SU-DHL-6 (cell line): ENCODE measurements around the gene GPHN.
"Not testable (repeated sequence)": the region's sequence is repeated elsewhere in the genome, so short reads cannot be mapped to it uniquely, and the experiment has no call there.

Experiments used
- H2AFZ ChIP-seq: fragments of 200-600 bp; sonication (generic); 2 replicates; pipeline ENCODE4 v1.6.1; 2014; ENCODE audit warnings: low read depth, mild to moderate bottlenecking, moderate library complexity, mixed read lengths, antibody characterized with exemption, low read length; ENCODE audit not compliant: severe bottlenecking
- H3F3A ChIP-seq: fragments of 200-600 bp; shearing (Covaris generic); 2 replicates; pipeline ENCODE4 v1.6.0; 2016; ENCODE audit warnings: antibody characterized with exemption, mild to moderate bottlenecking; ENCODE audit not compliant: insufficient read depth
- H3K27ac ChIP-seq: fragments of 200-600 bp; sonication (generic); 2 replicates; pipeline ENCODE4 v1.5.1; 2016; ENCODE audit warnings: low read depth, mild to moderate bottlenecking, low read length, moderate library complexity, mixed read lengths
- H3K27me3 ChIP-seq: fragments of 200-600 bp; sonication (generic), shearing (Covaris generic); 2 replicates; pipeline ENCODE4 v1.6.0; 2014; ENCODE audit warnings: mild to moderate bottlenecking, low read length
- H3K36me3 ChIP-seq: fragments of 200-600 bp; sonication (generic); 2 replicates; pipeline ENCODE4 v1.6.1; 2014; ENCODE audit warnings: mild to moderate bottlenecking, low read length, mixed read lengths
- H3K4me2 ChIP-seq: fragments of 300-600, 200-600 bp; shearing (Covaris generic), sonication (generic); 2 replicates; pipeline ENCODE4 v1.6.0; 2014; ENCODE audit warnings: low read length, low read depth, mild to moderate bottlenecking; ENCODE audit not compliant: poor library complexity, severe bottlenecking
- H3K4me3 ChIP-seq: fragments of 200-600 bp; sonication (generic); 2 replicates; pipeline ENCODE4 v1.5.1; 2014; ENCODE audit warnings: antibody characterized with exemption, low read length, mild to moderate bottlenecking, mixed read lengths; ENCODE audit not compliant: insufficient read depth, poor library complexity, severe bottlenecking
- H3K79me2 ChIP-seq: fragments of 200-600 bp; sonication (generic); 2 replicates; pipeline ENCODE4 v1.6.1; 2014; ENCODE audit warnings: mild to moderate bottlenecking, low read length, moderate library complexity; ENCODE audit not compliant: insufficient read depth
- H3K9ac ChIP-seq: fragments of 200-600 bp; sonication (generic); 2 replicates; pipeline ENCODE4 v1.7.0; 2014; ENCODE audit warnings: mild to moderate bottlenecking, low read length
- H3K9me2 ChIP-seq: fragments of 200-600 bp; sonication (generic); replicated peaks from 2 replicates; pipeline ENCODE4 v1.6.1; 2014; ENCODE audit warnings: low read length; ENCODE audit not compliant: insufficient read depth
- H3K9me3 ChIP-seq: fragments of 200-600 bp; sonication (generic); 2 replicates; pipeline ENCODE4 v1.6.1; 2014; ENCODE audit warnings: low read length, mixed read lengths; ENCODE audit not compliant: insufficient read depth
- H4K20me1 ChIP-seq: fragments of 200-600 bp; sonication (generic); 2 replicates; pipeline ENCODE4 v1.6.1; 2014; ENCODE audit warnings: low read depth, mild to moderate bottlenecking, antibody characterized with exemption, low read length, moderate library complexity, mixed read lengths
- CTCF ChIP-seq: fragments of 200-600 bp; sonication (generic); IDR thresholded peaks from one replicate; pipeline ENCODE4 v1.5.1; 2017; ENCODE audit warnings: antibody characterized with exemption, mild to moderate bottlenecking, low read length, moderate library complexity; ENCODE audit not compliant: insufficient read depth, poor library complexity, severe bottlenecking
- EZH2phosphoT487 ChIP-seq: fragments of 200-600 bp; sonication (generic), shearing (Covaris generic); conservative IDR thresholded peaks from 2 replicates; pipeline ENCODE4 v1.6.1; 2018; ENCODE audit warnings: mild to moderate bottlenecking, antibody characterized with exemption, low read length, moderate library complexity, mixed read lengths

Gene GPHN

GRCh38 chr14:66543996-66544395, 36.0 kb downstream of the GPHN start:
- no peaks in the 10 kb centered on the region for H3K79me2 ChIP-seq

DNA sequence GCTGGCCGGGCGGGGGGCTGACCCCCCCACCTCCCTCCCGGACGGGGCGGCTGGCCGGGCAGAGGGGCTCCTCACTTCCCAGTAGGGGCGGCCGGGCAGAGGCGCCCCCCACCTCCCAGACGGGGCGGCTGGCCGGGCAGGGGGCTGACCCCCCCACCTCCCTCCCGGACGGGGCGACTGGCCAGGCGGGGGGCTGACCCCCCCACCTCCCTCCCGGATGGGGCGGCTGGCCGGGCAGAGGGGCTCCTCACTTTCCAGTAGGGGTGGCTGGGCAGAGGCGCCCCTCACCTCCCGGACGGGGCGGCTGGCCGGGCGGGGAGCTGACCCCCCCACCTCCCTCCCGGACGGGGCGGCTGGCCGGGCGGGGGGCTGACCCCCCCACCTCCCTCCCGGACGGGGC, 37.2 kb downstream of the GPHN start:
- H3K9me2 ChIP-seq, H3K27ac ChIP-seq, H3K9ac ChIP-seq, H3K36me3 ChIP-seq, H3K4me3 ChIP-seq, H3K4me2 ChIP-seq, H2AFZ ChIP-seq, H3K27me3 ChIP-seq, H3F3A ChIP-seq, H3K9me3 ChIP-seq, H4K20me1 ChIP-seq, H3K79me2 ChIP-seq: not testable (repeated sequence)

More at GRCh38 chr14:66543996-66544395, 36.0 kb downstream of the GPHN start:
- Histone ChIP-seq H4K20me1 (no peaks in the 10 kb centered on the region), H3K27ac (no peak overlapping the region), H3K9ac (no peak overlapping the region), H3K27me3 (no peaks in the 10 kb centered on the region), H3K4me3 (no peak overlapping the region), H3K36me3 (no peaks in the 10 kb centered on the region), H3K9me3 (no peaks in the 10 kb centered on the region), H3F3A (no peaks in the 10 kb centered on the region), H3K9me2 (no peaks in the 10 kb centered on the region), H3K4me2 (no peak overlapping the region), H2AFZ (no peak overlapping the region)
- TF ChIP-seq EZH2phosphoT487: no peak
- no peak for TF ChIP-seq CTCF

- not testable (repeated sequence) for H2AFZ ChIP-seq, H4K20me1 ChIP-seq, H3K9ac ChIP-seq, H3K27me3 ChIP-seq, H3F3A ChIP-seq, H3K9me2 ChIP-seq, H3K27ac ChIP-seq, H3K79me2 ChIP-seq, H3K4me3 ChIP-seq, H3K36me3 ChIP-seq, H3K4me2 ChIP-seq, H3K9me3 ChIP-seq
These were observed 37.8 kb downstream of the GPHN start for GRCh38 chr14:66545751-66546150.

GRCh38 chr14:66563731-66564130, 55.8 kb downstream of the GPHN start:
- Histone ChIP-seq H3K4me2 (no peak overlapping the region), H3F3A (no peaks in the 10 kb centered on the region), H2AFZ (no peak overlapping the region), H3K79me2 (no peaks in the 10 kb centered on the region), H3K4me3 (no peak overlapping the region), H3K27me3 (no peaks in the 10 kb centered on the region), H3K9me2 (no peaks in the 10 kb centered on the region), H3K9me3 (no peaks in the 10 kb centered on the region), H3K27ac (no peak overlapping the region), H3K9ac (no peak overlapping the region), H4K20me1 (no peaks in the 10 kb centered on the region), H3K36me3 (no peaks in the 10 kb centered on the region)
- no peak for TF ChIP-seq EZH2phosphoT487

- Histone ChIP-seq H3K79me2 (no peaks in the 10 kb centered on the region), H3K27ac (no peak overlapping the region), H3K9ac (no peak overlapping the region), H3K9me2 (no peaks in the 10 kb centered on the region), H3K36me3 (no peaks in the 10 kb centered on the region), H2AFZ (no peak overlapping the region), H3K4me2 (no peak overlapping the region), H3F3A (no peaks in the 10 kb centered on the region), H3K4me3 (no peak overlapping the region), H4K20me1 (no peaks in the 10 kb centered on the region), H3K27me3 (no peaks in the 10 kb centered on the region), H3K9me3 (no peaks in the 10 kb centered on the region)
- TF ChIP-seq EZH2phosphoT487 (no peak), CTCF (no peak)
These were observed 60.3 kb downstream of the GPHN start for GRCh38 chr14:66568220-66568619.
